SK-N-MC (cell line): ENCODE results near the gene ABCB4.

Experiments used
- EZH2 ChIP-seq: fragments of 200-600 bp; sonication (generic); IDR thresholded peaks from one replicate; pipeline ENCODE4 v1.6.1; 2017; ENCODE audit warnings: antibody characterized with exemption
- FOXP2 ChIP-seq: optimal IDR thresholded peaks from 2 replicates; pipeline ENCODE3; 2011; ENCODE audit warnings: mild to moderate bottlenecking, moderate library complexity; ENCODE audit not compliant: insufficient read depth; ENCODE audit errors: extremely low read length, control extremely low read depth
- POLR2AphosphoS5 ChIP-seq: IDR thresholded peaks from 2 replicates; pipeline ENCODE4 v1.6.1; 2012; ENCODE audit warnings: mild to moderate bottlenecking, low read depth, low read length, borderline replicate concordance

DNA sequence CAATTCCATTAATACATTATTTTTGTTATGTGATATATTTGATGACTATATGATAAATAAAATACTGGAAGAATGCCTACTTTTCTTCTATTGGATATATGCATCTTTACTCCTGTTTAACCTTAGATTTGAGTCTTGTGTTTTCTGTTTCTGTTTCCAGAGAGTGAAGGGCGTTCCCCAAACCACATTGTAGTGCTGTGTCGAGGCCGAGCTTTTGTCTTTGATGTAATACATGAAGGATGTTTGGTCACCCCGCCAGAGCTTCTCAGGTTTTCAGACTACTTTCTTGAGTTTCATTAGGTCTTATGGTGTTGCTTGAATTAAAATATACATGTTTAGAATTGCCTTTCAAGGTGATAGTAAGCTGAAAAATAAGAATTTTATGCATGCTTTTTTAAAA lies 106.3 kb downstream of the ABCB4 start:
- TF ChIP-seq POLR2AphosphoS5 (no peak), FOXP2 (no peak), EZH2 (no peak)
